HEK293 (cell line): Measurements from ENCODE around the gene F2RL3.
A peak's percentile ranks its signal among the peaks of the same experiment; 100 is the strongest.

Experiments used
- CTCF ChIA-PET: fragments of 350-600 bp; formaldehyde crosslinking; extraction: SDS; loops from one replicate; lab custom pipeline; 2021; ENCODE audit warnings: antibody characterized with exemption; lab: Yijun Ruan, JAX
- POLR2A ChIA-PET: fragments of 300-600 bp; formaldehyde crosslinking; extraction: SDS; loops from one replicate; lab custom pipeline; 2020; ENCODE audit warnings: antibody characterized with exemption, inconsistent platforms; lab: Yijun Ruan, JAX
- H3K27ac ChIP-seq: fragments of 200-500 bp; sonication (Bioruptor generic); 2 replicates; pipeline ENCODE4 v1.5.1; 2014; ENCODE audit warnings: low read depth, low read length, control low read depth, inconsistent platforms; ENCODE audit errors: extremely low read depth
- H3K36me3 ChIP-seq, 2 experiments: fragments of 200-500 bp in 1 of 2; sonication (Bioruptor generic) in 1 of 2; 1 replicate in 1 of 2; 2 replicates in 1 of 2; pipeline ENCODE4 v1.5.1; 2014 to 2017; ENCODE audit warnings: inconsistent platforms in 2 of 2, low read length in 2 of 2; ENCODE audit not compliant: control insufficient read depth in 2 of 2, insufficient read depth in 1 of 2
- H3K4me1 ChIP-seq: fragments of 200-500 bp; sonication (Bioruptor generic); 2 replicates; pipeline ENCODE4 v1.5.1; 2014; ENCODE audit warnings: mild to moderate bottlenecking, low read length, inconsistent platforms; ENCODE audit not compliant: control insufficient read depth, insufficient read depth
- H3K4me3 ChIP-seq: 2 replicates; pipeline ENCODE4 v1.5.1; 2011; ENCODE audit warnings: low read depth, mild to moderate bottlenecking, control low read depth, low read length, moderate library complexity
- H3K9me3 ChIP-seq: fragments of 200-500 bp; sonication (Bioruptor generic); 2 replicates; pipeline ENCODE4 v1.5.1; 2014; ENCODE audit warnings: low read depth, low read length, inconsistent platforms; ENCODE audit not compliant: control insufficient read depth, insufficient read depth
- BCL11A ChIP-seq: fragments of 450-650 bp; formaldehyde crosslinking; IDR thresholded peaks from 2 replicates; pipeline ENCODE4 v1.5.1; 2016; ENCODE audit warnings: low read depth, missing biosample characterization, missing genetic modification characterization
- KLF10 ChIP-seq: fragments of 450-650 bp; IDR thresholded peaks from 2 replicates; pipeline ENCODE4 v1.5.1; 2018; ENCODE audit warnings: missing biosample characterization, mild to moderate bottlenecking, missing genetic modification characterization
- SETDB1 ChIP-seq: IDR thresholded peaks from one replicate; pipeline ENCODE4 v1.6.1; 2017; ENCODE audit warnings: mild to moderate bottlenecking, low read length, moderate library complexity, mixed read lengths; ENCODE audit not compliant: insufficient read length
- TRIM28 ChIP-seq: IDR thresholded peaks from 2 replicates; pipeline ENCODE4 v1.6.1; 2011; ENCODE audit warnings: low read length, control low read depth, borderline replicate concordance
- ZFHX2 ChIP-seq: fragments of 450-650 bp; formaldehyde crosslinking; conservative IDR thresholded peaks from 2 replicates; pipeline ENCODE4 v1.5.1; 2016; ENCODE audit warnings: missing biosample characterization, missing genetic modification characterization
- ZNF324 ChIP-seq: fragments of 450-650 bp; formaldehyde crosslinking; IDR thresholded peaks from 2 replicates; pipeline ENCODE4 v1.5.1; 2016; ENCODE audit warnings: missing biosample characterization, missing genetic modification characterization
- ZNF350 ChIP-seq: fragments of 450-650 bp; formaldehyde crosslinking; IDR thresholded peaks from 2 replicates; pipeline ENCODE4 v1.5.0; 2017; ENCODE audit warnings: missing biosample characterization, mild to moderate bottlenecking, missing genetic modification characterization
- ZNF366 ChIP-seq: fragments of 450-650 bp; formaldehyde crosslinking; conservative IDR thresholded peaks from 2 replicates; pipeline ENCODE4 v1.5.1; 2016; ENCODE audit warnings: missing biosample characterization, missing genetic modification characterization
- ZNF548 ChIP-seq: fragments of 450-650 bp; formaldehyde crosslinking; IDR thresholded peaks from 2 replicates; pipeline ENCODE4 v1.5.1; 2016; ENCODE audit warnings: missing biosample characterization, missing genetic modification characterization
- ZNF555 ChIP-seq: fragments of 450-650 bp; formaldehyde crosslinking; conservative IDR thresholded peaks from 2 replicates; pipeline ENCODE4 v1.5.1; 2017; ENCODE audit warnings: missing biosample characterization, mild to moderate bottlenecking, missing genetic modification characterization, inconsistent platforms
- ZNF571 ChIP-seq: fragments of 450-650 bp; formaldehyde crosslinking; IDR thresholded peaks from 2 replicates; pipeline ENCODE4 v1.5.0; 2017; ENCODE audit warnings: missing biosample characterization, missing genetic modification characterization
- ZNF610 ChIP-seq: fragments of 450-650 bp; formaldehyde crosslinking; IDR thresholded peaks from 2 replicates; pipeline ENCODE4 v1.5.1; 2016; ENCODE audit warnings: missing biosample characterization, missing genetic modification characterization, borderline replicate concordance
- ZNF623 ChIP-seq: fragments of 450-650 bp; formaldehyde crosslinking; IDR thresholded peaks from 2 replicates; pipeline ENCODE4 v1.5.1; 2016; ENCODE audit warnings: missing biosample characterization, missing genetic modification characterization
- ZNF670 ChIP-seq: fragments of 450-650 bp; formaldehyde crosslinking; IDR thresholded peaks from 2 replicates; pipeline ENCODE4 v1.5.1; 2016; ENCODE audit warnings: missing biosample characterization, missing genetic modification characterization, low read depth
- TF ChIP-seq, protein P1 (sequence below): fragments of 450-650 bp; formaldehyde crosslinking; IDR thresholded peaks from 2 replicates; pipeline ENCODE4 v1.5.1; 2016; ENCODE audit warnings: missing biosample characterization, missing genetic modification characterization
- TF ChIP-seq, protein P2 (sequence below): fragments of 450-650 bp; formaldehyde crosslinking; optimal IDR thresholded peaks from 2 replicates; pipeline ENCODE3; 2016; ENCODE audit warnings: missing biosample characterization, mild to moderate bottlenecking, missing genetic modification characterization
- TF ChIP-seq, protein P3 (sequence below): fragments of 450-650 bp; formaldehyde crosslinking; IDR thresholded peaks from 2 replicates; pipeline ENCODE4 v1.5.1; 2016; ENCODE audit warnings: missing biosample characterization, missing genetic modification characterization
- TF ChIP-seq, protein P4 (sequence below): fragments of 450-650 bp; formaldehyde crosslinking; IDR thresholded peaks from 2 replicates; pipeline ENCODE4 v1.5.1; 2016; ENCODE audit warnings: missing biosample characterization, missing genetic modification characterization, borderline replicate concordance
- TF ChIP-seq, protein P5 (sequence below): fragments of 450-650 bp; formaldehyde crosslinking; IDR thresholded peaks from 2 replicates; pipeline ENCODE4 v1.5.1; 2017; ENCODE audit warnings: missing biosample characterization, missing genetic modification characterization

Gene F2RL3

DNA sequence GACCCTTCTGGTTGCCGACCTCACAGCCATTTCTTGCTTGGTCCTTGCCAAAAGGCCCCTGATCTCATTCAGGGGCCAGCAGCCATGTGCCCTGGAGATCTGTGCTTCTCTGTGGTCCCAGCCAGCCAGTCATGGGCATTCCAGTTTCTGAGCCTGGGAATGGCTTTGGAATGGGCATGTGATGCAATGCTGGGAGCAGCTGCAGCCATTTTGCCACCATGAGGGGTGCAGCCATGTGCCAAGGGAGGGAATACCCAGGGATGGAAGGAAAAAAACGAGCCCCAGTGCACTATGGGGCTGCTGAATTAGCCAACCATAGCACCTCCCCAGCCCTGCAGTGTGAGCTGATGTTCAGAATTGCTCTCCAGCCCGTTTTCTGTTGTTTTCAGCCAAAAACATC is 26.3 kb downstream of the F2RL3 start:
- H3K4me3 ChIP-seq: no peak overlapping the region
- no peaks in the 10 kb centered on the region for H3K4me1 ChIP-seq
- no peak overlapping the region for H3K27ac ChIP-seq
- ChIA-PET CTCF (no interaction called here), POLR2A (no interaction called here)
- TF ChIP-seq ZNF555 (tag by site-specific recombination): no peak
- peak; percentile 39; the same call in 1 of the 2 replicates for TF ChIP-seq TRIM28
- TF ChIP-seq, protein P1, sequence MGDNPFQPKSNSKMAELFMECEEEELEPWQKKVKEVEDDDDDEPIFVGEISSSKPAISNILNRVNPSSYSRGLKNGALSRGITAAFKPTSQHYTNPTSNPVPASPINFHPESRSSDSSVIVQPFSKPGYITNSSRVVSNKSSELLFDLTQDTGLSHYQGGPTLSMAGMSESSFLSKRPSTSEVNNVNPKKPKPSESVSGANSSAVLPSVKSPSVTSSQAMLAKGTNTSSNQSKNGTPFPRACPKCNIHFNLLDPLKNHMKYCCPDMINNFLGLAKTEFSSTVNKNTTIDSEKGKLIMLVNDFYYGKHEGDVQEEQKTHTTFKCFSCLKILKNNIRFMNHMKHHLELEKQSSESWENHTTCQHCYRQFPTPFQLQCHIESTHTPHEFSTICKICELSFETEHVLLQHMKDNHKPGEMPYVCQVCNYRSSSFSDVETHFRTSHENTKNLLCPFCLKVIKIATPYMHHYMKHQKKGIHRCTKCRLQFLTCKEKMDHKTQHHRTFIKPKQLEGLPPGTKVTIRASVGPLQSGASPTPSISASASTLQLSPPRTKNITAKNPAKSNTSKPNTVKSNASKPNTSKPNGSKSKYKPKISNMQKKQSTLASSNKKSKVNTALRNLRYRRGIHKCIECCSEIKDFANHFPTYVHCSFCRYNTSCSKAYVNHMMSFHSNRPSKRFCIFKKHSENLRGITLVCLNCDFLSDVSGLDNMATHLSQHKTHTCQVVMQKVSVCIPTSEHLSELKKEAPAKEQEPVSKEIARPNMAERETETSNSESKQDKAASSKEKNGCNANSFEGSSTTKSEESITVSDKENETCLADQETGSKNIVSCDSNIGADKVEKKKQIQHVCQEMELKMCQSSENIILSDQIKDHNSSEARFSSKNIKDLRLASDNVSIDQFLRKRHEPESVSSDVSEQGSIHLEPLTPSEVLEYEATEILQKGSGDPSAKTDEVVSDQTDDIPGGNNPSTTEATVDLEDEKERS (tag by site-specific recombination): peak; percentile 99
- TF ChIP-seq SETDB1: peak; percentile 45
- H3K36me3 ChIP-seq: no peaks in the 10 kb centered on the region
- no peaks in the 10 kb centered on the region for H3K9me3 ChIP-seq

DNA sequence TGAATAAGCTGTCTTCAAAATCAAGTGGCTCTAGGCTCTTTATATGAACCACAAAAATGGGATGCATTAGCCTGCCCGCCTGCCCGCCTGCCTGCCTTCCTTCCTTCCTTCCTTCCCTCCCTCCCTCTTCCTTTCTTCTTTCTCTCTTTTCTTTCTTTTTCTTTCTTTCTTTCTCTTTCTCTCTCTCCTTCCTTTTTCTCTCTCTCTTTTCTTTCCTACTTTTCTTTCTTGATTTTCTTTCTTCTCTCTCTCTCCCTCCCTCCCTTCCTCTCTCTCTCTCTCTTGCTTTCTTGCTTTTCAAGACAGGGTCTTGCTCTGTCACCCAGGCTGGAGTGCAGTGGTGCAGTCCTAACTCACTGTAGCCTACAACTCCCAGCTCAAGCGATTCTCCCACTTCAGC is 26.9 kb downstream of the F2RL3 start:
- Histone ChIP-seq H3K27ac (no peak overlapping the region), H3K4me3 (no peak overlapping the region), H3K4me1 (no peaks in the 10 kb centered on the region), H3K36me3 (no peaks in the 10 kb centered on the region), H3K9me3 (no peaks in the 10 kb centered on the region)
- TF ChIP-seq KLF10 (tag by site-specific recombination): no peak
- peak; percentile 60; the same call in 1 of the 2 replicates for TF ChIP-seq ZNF366 (tag by site-specific recombination)
- TF ChIP-seq ZNF623 (tag by site-specific recombination): no peak
- no peak for TF ChIP-seq BCL11A
- TF ChIP-seq, protein P2, sequence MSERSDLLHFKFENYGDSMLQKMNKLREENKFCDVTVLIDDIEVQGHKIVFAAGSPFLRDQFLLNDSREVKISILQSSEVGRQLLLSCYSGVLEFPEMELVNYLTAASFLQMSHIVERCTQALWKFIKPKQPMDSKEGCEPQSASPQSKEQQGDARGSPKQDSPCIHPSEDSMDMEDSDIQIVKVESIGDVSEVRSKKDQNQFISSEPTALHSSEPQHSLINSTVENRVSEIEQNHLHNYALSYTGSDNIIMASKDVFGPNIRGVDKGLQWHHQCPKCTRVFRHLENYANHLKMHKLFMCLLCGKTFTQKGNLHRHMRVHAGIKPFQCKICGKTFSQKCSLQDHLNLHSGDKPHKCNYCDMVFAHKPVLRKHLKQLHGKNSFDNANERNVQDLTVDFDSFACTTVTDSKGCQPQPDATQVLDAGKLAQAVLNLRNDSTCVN: no peak
- no peak for TF ChIP-seq ZNF571 (tag by site-specific recombination)
- TF ChIP-seq, protein P3, sequence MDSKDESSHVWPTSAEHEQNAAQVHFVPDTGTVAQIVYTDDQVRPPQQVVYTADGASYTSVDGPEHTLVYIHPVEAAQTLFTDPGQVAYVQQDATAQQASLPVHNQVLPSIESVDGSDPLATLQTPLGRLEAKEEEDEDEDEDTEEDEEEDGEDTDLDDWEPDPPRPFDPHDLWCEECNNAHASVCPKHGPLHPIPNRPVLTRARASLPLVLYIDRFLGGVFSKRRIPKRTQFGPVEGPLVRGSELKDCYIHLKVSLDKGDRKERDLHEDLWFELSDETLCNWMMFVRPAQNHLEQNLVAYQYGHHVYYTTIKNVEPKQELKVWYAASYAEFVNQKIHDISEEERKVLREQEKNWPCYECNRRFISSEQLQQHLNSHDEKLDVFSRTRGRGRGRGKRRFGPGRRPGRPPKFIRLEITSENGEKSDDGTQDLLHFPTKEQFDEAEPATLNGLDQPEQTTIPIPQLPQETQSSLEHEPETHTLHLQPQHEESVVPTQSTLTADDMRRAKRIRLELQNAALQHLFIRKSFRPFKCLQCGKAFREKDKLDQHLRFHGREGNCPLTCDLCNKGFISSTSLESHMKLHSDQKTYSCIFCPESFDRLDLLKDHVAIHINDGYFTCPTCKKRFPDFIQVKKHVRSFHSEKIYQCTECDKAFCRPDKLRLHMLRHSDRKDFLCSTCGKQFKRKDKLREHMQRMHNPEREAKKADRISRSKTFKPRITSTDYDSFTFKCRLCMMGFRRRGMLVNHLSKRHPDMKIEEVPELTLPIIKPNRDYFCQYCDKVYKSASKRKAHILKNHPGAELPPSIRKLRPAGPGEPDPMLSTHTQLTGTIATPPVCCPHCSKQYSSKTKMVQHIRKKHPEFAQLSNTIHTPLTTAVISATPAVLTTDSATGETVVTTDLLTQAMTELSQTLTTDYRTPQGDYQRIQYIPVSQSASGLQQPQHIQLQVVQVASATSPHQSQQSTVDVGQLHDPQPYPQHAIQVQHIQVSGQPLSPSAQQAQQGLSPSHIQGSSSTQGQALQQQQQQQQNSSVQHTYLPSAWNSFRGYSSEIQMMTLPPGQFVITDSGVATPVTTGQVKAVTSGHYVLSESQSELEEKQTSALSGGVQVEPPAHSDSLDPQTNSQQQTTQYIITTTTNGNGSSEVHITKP: no peak
- TF ChIP-seq ZFHX2 (tag by site-specific recombination): no peak
- ChIA-PET POLR2A (no interaction called here), CTCF (no interaction called here)

DNA sequence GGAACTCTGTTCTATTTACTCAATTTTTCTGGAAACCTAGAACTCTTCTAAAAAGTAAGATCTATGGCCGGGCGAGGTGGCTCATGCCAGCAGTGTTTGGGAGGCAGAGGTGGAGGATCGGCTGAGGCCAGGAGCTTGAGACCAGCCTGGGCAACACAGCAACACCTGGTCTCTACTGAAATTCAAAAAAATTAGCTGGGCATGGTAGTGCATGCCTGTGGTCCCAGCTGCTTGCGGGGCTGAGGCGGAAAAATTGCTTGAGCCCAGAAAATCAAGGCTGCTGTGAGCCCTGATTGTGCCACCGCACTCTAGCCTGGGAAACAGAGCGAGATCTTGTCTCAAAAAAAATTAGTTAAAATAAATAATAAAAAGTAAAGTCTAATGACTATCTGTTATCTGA is 28.6 kb downstream of the F2RL3 start:
- no peak overlapping the region for H3K4me3 ChIP-seq
- H3K4me1 ChIP-seq: no peaks in the 10 kb centered on the region
- ChIA-PET POLR2A (no interaction called here), CTCF (interaction anchor here (0.6 kb wide), 1 partner anchor 93 kb away, joined by 3 read pairs; no protein-coding TSS in a partner anchor)
- no peaks in the 10 kb centered on the region for H3K9me3 ChIP-seq
- H3K36me3 ChIP-seq: no peaks in the 10 kb centered on the region
- no peak overlapping the region for H3K27ac ChIP-seq
- TF ChIP-seq ZNF670 (no peak), ZNF610 (tag by site-specific recombination) (no peak), ZNF324 (tag by site-specific recombination) (no peak), ZNF548 (no peak), ZNF350 (tag by site-specific recombination) (no peak), ZNF555 (tag by site-specific recombination) (no peak)
- TF ChIP-seq, protein P4, sequence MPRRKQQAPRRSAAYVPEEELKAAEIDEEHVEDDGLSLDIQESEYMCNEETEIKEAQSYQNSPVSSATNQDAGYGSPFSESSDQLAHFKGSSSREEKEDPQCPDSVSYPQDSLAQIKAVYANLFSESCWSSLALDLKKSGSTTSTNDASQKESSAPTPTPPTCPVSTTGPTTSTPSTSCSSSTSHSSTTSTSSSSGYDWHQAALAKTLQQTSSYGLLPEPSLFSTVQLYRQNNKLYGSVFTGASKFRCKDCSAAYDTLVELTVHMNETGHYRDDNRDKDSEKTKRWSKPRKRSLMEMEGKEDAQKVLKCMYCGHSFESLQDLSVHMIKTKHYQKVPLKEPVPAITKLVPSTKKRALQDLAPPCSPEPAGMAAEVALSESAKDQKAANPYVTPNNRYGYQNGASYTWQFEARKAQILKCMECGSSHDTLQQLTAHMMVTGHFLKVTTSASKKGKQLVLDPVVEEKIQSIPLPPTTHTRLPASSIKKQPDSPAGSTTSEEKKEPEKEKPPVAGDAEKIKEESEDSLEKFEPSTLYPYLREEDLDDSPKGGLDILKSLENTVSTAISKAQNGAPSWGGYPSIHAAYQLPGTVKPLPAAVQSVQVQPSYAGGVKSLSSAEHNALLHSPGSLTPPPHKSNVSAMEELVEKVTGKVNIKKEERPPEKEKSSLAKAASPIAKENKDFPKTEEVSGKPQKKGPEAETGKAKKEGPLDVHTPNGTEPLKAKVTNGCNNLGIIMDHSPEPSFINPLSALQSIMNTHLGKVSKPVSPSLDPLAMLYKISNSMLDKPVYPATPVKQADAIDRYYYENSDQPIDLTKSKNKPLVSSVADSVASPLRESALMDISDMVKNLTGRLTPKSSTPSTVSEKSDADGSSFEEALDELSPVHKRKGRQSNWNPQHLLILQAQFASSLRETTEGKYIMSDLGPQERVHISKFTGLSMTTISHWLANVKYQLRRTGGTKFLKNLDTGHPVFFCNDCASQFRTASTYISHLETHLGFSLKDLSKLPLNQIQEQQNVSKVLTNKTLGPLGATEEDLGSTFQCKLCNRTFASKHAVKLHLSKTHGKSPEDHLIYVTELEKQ: no peak
- TF ChIP-seq, protein P5, sequence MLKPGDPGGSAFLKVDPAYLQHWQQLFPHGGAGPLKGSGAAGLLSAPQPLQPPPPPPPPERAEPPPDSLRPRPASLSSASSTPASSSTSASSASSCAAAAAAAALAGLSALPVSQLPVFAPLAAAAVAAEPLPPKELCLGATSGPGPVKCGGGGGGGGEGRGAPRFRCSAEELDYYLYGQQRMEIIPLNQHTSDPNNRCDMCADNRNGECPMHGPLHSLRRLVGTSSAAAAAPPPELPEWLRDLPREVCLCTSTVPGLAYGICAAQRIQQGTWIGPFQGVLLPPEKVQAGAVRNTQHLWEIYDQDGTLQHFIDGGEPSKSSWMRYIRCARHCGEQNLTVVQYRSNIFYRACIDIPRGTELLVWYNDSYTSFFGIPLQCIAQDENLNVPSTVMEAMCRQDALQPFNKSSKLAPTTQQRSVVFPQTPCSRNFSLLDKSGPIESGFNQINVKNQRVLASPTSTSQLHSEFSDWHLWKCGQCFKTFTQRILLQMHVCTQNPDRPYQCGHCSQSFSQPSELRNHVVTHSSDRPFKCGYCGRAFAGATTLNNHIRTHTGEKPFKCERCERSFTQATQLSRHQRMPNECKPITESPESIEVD (tag by site-specific recombination): no peak
